EL (cell line): Measurements from ENCODE around the gene CHM.
"Not testable (repeated sequence)": the region's sequence is repeated elsewhere in the genome, so short reads cannot be mapped to it uniquely, and the experiment has no call there.

Experiments used
- DNase-seq: peaks from one replicate; pipeline ENCODE4 v3.0.0-alpha.2; 2016

CHM gene, protein sequence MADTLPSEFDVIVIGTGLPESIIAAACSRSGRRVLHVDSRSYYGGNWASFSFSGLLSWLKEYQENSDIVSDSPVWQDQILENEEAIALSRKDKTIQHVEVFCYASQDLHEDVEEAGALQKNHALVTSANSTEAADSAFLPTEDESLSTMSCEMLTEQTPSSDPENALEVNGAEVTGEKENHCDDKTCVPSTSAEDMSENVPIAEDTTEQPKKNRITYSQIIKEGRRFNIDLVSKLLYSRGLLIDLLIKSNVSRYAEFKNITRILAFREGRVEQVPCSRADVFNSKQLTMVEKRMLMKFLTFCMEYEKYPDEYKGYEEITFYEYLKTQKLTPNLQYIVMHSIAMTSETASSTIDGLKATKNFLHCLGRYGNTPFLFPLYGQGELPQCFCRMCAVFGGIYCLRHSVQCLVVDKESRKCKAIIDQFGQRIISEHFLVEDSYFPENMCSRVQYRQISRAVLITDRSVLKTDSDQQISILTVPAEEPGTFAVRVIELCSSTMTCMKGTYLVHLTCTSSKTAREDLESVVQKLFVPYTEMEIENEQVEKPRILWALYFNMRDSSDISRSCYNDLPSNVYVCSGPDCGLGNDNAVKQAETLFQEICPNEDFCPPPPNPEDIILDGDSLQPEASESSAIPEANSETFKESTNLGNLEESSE

DNA sequence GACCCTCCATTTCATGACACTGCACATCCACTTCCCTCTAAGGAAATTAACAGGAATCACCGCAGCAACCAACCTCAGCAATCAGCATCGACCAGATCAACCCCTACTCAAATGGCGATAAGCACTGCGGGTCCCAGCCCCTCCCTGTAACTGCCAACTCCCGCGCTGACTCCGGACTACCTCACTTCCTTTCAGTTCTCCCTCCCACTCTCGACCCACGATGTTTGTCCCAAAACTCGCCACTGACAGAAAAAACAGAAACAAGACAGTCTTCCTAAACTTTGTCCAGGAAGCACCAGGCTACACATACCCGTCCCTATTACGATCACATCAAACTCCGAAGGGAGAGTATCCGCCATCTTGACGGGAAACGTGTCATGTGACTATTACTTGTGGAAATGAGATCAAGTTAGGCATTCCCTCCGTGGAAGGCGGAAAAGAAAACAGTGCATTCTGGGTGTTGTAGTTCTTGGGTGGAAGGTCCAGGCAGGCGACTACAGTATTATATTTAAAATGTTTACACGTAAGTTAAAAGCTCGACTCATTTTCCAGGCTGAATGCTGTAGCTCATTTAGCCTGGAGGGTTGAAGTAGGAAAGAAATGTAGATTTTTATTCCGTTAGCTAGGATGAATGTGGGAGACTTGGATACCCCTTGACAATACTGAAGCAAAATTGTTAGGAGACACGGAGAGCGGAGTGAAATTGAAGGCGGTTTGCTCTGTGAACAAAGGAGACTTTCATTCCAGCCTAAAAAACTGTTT lies at the start of gene CHM:
Gene CHM (minus strand): TSS at position 385 of the 762 bp plus-strand sequence. CDS start 26 bp downstream, at position 359.
- peak; percentile 77 for DNase-seq

DNA sequence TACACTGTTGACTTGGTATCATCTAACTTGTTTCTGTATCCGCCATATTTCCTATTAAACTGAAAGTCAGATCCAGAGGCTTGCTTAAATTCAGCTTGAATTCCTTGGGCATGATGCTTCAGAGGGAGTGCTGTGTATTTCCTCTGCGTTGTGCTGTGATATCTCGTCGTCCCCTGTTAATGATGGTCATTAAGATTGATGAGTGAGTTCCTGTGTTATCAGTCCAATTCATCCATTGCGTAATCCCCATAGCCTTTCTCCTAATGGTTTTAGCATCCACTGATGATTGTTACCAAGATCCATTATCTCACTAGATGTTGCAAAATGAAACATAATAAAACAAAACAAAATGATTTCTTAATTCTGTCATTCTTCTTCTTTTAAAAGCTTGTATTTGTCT lies 31.3 kb upstream of the CHM start:
- DNase-seq, result no peak

DNA sequence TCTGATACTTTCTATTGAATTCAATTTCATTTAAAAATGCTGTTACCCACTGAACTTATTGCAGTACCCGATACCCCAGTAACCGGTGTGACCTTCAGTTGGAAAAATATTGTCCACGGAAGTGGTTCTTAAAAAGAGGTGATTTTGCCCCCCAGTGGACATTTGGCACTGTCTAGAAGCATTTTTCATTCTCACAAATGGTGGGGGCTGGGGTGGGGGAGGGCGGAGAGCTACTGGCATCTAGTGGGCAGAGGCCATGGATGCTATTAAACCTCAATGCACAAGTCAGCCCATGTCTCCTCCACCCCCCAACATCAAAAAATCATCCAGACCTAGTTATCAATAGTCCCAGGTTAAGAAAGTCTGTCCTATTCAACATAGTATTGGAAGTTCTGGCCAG lies 19.6 kb upstream of the CHM start:
- DNase-seq, result no peak

DNA sequence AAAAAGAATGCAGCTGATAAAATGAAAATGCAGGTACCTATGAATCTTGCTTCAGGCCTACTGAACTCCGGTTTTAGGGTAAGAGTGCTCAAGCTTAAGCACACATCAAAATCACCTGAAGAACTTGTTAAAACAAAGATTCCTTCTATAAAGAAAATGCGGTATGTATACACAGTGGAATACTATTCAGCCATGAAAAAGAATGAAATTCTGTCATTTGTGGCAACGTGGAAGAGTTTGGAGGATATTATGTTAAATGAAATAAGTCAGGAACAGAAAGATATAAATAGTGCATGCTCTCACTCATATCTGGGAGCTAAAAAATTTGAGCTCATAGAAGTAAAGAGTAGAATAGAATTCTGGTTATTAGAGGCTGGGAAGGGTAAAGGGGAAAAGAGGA lies 14.0 kb upstream of the CHM start:
- no peak for DNase-seq

DNA sequence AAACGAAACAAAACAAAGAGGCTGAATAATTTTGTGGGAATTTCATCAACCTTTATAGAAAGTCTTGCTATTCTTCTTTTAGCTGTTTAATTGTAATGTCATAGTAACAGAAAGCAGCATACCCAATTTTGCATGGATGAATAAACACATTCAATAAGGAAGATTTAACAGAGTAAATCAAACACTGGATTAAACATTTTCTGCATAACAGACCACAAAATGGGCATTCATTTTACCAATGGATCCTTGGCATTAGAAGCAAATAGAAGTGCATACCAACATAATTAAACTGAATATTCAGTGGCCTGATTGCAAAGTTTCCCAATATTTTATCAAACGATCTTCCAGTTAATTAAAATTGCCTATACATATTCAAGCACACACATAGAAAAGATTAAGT lies 4.4 kb upstream of the CHM start:
- no peak for DNase-seq

DNA sequence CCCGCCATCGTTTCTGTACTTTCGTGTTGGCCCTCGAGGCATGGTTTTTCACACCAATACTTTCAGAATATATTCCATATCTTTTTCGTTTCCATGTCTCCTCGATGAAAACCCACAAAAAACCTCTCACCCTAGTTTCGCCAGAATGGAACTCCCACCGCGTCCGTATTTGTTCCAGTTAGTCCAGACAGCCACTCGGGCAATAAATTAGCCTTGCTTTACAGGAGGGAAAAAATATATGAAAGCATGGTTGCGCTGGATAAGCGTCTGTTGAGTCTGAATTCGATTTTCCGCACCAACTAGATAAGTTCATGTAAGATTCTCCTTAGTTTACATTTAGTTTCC lies 550 bp upstream of the CHM start:
- no peak for DNase-seq

DNA sequence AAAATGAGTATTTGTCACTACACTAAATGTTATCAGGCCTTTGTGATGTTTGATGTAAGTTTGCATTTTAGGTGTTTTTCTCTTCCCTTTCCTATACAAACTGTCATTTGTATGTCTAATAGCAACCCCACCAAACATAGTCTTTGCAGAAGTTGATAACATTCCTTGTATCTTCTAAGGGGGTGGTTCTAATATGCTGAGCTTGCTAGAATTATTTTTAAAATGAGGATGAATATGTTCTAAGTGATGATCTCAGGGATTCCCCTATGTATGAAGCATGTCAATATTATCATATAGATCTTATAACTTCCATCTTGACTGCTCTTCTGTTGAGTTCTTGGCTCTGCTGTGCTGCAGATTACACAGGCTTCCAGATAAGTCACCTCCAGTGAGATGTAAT lies 3.1 kb downstream of the CHM start:
- DNase-seq, result no peak

DNA sequence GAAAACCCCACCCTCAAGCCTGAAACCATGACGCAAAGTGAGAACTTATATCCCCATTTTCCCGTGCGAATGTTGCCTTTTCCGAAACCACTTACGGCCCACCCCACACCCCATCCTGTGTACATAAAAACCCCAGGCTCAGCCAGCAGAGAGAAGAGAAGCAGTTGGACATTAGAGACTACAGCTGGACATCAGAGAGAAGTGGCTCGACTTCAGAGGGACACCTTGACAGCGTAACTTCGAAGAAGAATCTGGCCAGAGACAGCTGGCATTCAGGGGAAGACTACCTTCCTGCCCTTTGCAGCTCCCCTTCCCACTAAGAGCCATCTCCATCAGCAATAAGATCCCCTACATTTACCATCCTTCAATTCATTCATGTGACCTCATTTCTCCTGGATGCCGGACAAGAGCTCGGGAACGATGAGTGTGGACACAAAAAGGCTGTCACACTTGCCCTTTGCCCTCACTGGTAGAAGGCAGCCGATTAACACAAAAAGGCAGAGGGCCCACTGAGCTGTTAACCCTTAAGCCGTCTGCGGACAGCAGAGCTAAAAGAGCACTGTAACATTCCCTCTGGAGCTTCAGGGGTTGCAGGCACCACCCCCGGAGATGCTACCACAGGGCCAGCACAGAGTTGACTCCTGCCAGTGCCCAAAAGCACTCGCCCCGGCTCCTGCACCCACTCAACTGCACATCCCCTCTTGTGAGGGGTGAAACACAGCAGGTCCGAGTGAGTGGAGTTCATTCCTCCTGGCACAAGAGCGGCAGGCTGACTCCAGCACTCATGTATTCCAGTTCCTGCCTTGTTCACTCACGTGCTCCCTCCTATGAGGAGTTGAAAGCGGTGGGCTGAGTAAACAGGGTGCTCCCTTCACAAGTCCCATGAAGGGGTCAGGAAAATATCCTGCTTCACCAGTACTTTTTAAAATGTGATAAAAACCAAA lies 7.5 kb downstream of the CHM start:
- DNase-seq, result no peak

DNA sequence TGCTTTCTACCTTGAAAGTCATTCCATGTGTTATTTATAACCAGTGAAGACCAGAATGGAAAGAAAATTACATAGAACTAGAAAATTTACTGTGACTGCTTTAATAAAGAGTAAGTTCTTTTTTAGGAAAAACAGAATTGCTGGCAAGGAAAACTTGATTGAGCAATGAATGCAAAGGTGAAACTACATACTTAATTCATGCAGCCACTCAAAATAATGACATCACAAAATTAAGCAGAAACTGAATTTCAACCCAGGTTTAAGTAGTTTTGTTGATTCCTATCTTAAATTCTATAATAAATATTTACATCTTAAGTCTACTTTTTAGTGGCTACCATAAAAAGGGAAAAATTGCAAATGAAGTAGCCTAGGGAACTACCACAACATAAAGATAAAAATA lies 14.0 kb downstream of the CHM start:
- DNase-seq, result no peak

DNA sequence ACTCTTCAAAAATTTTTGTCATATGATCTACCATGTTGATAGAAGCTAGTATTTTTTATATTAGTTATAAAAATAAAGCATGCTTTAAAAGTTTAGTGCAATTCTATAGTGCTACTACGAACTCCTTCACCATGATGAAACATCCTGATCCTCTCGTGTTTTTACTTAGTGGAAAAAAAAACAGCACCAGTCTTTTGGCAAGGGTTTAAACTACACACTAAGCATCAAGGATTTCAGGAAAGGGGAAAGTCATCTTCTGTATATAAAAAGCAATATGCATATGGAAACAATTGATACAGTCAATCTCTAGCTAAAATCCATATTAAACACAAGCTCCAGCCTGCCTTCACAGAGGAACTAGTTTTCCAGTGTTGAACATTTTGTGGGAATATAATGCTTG lies 18.7 kb downstream of the CHM start:
- no peak for DNase-seq

DNA sequence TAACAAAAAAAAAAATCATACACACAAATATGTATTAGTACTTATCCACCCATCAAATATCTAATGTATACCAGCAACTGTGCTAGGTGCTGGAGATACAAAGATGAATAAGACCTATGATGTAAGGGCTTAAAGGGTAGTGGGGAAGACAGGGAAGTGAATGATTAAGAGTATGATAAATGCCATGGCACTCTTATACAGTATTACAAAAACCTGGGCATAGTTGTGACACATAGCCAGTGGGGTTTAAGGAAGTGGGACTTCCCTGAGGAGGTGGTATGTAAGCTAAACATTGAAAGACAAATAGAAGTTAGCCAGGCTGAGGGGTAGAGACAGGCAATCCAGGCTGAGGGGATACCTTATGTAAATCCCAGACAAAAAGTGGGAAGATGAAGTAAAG lies 23.5 kb downstream of the CHM start:
- DNase-seq, result peak; percentile 8

DNA sequence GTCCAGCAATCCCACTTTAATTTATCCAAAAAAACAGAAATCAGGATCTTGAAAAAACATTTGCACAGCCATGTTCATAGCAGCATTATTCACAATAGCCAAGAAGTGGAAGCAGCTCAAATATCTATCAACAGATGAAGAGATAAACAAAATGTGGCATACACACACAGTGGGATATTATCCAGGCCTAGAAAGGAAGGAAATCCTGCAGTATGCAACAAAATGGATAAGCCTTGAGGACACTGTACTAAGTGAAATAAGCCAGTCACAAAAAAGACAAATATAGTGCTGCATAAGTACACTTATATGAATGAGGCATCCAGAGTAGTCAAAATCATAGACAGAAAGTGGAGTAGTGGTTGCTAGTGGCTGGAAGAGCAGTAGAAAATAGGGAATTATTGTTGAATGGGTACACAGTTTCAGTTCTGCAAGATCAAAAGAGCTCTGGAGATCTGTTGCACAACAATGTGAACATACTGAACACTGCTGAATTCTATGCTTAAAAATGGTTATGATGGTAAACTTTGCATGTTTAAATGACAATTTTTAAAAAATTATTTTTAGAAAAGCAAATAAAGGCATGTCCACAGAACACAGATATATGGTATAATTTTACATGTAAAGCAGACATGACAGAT lies 25.6 kb downstream of the CHM start:
- no peak for DNase-seq

DNA sequence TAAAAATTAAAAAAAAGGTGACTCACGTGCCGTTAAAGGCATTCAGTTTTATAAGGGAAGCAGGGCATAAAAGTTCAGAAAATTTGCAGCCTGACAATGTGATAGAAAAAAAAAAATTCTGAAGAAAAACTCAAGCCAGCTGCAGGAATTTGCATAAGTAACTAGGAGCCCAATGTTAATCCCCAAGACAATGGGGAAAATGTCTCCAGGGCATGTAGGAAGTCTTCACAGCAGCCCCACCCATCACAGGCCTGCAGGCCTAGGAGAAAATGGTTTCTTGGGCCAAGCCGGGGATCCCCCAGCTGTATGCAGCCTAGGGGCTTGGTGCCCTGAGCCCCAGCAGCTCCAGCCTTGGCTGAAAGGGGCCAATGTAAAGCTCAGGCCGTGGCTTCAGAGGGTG lies 31.2 kb downstream of the CHM start:
- DNase-seq, result no peak

DNA sequence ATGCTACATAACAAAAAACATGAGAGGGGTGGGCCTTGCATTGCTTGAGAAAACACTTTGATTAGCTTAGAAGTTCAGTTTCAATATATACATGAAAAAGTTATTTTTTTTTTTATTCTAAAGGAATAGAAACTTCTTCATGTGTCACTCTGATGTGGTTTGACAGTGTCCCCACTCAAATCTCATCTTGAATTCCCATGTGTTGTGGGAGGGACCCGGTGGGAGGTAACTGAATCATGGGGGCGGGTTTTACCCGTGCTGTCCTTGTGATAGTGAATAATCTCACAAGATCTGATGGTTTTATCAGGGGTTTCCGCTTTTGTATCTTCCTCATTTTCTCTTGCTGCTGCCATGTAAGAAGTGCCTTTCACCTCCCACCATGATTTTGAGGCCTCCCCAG lies 32.4 kb downstream of the CHM start:
- DNase-seq, result not testable (repeated sequence)

DNA sequence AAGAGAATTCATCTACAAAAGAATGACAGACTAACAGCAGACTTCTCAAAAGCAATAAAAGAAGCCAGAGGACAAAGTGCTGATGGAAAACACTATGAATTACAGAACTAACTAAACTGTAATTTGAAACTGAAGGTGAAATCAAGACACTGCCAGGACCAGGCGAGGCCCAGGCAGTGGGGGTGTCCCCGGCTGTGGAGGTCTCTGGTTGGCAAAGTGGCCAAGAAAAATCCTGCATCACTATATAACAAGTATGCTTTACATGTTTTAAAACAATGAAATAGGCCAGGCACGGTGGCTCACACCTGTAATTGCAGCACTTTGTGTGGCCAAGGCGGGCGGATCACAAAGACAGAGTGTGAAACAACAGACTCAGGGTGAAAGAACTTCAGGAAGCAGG lies 32.9 kb downstream of the CHM start:
- DNase-seq, result no peak

DNA sequence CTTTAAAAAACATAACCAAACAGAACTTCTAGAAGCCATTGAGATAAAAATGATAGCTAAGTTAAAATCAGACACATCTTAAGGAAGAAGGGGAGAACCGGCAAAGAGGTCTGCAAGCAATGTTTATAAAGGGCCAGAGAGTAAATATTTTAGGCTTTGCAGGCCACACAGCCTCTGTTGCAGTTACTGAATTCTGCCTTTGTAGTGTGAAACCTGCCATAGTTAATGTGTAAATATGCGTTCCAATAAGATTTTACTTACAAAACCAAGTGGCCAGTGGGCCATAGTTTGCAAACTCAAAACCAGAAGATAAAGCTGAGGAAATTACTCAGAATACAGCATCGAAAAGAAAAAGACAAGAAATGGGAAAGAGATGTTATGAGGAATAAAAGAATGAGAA lies 33.6 kb downstream of the CHM start:
- DNase-seq, result no peak

DNA sequence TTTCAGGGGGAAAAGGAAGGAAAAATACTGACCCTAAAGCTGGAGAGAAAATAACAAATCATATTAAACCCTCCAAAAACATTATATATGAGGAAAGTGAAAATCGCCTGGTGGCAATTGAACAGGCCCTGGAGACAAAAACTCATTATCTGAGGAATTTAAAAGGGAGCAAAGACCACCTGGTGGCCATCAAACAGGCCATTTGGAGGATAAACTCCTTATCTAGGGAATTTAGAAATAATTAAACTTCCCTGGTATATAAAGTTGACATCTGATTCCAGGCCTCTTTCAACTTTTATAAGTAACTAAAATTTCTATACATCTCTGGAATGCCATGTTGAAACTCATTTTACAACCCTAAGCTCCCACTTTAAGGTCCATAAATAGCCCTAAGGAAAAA lies 35.2 kb downstream of the CHM start:
- no peak for DNase-seq

DNA sequence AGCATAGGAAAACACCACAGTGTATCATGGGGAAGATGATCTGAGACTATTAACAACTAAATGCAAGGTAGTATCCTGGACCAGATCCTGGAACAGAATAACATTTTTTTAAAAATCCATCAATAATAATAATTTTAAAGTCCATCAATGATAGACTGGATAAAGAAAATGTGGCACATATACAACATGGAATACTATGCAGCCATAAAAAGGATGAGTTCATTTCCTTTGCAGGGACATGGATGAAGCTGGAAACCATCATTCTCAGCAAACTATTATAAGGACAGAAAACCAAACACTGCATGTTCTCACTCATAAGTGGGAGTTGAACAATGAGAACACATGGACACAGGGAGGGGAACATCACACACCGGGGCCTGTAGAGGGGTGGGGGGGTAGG lies 37.6 kb downstream of the CHM start:
- not testable (repeated sequence) for DNase-seq

DNA sequence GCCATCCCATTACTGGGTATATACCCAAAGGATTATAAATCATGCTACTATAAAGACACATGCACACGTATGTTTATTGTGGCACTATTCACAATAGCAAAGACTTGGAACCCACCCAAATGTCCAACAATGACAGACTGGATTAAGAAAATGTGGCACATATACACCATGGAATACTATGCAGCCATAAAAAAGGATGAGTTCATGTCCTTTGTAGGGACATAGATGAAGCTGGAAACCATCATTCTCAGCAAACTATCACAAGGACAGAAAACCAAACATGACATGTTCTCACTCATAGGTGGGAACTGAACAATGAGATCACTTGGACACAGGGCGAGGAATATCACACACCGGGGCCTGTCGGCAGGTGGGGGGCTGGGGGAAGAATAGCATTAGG lies 39.5 kb downstream of the CHM start:
- DNase-seq, result not testable (repeated sequence)

DNA sequence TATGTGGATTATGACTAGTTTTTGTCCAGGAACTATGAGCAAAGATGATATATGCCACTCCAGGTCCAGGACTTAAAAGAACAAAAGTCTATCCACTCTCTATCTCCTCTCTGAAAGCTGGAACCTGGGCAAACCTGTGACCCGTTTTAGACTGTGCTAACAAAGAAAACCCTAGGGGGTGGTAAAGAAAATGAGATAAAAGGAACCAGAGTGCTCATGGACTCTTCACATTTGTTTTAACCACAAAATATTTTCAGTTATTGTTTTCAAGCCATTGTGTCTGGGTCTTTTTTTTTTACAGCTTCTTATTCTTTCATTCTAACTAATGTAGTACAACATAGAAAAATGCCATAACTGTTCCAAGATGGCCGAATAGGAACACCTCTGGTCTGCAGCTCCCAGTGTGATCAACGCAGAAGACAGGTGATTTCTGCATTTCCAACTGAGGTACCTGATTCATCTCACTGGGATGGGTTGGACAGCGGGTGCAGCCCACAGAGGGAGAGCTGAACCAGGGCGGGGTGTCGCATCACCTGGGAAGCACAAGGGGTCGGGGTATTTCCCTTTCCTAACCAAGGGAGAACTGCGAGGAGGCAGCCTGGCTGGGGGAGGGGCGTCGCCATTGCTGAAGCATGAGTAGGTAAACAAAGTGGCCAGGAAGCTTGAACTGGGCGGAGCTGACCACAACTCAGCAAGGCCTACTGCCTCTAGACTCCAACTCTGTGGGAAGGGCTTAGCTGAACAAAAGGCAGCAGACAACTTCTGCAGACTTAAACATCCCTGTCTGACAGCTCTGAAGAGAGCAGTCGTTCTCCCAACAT lies 45.1 kb downstream of the CHM start:
- DNase-seq, result peak; percentile 26

DNA sequence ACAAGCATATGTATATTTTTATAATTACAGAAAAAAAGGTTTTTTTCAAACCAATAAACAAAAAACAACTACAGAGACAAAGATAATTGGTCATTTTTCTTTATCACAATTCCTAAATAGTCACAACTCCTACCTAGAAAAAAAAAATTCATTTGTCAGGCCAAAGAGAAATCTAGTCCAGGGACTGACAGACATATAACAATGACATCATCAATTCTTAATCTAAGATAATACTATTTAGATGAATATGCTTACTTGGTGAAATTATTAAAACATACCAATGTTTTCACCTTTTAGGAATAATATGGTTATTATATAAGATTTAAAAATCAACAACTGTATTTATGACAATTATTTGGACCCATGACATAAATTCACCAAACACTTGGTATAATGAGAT lies 48.4 kb downstream of the CHM start:
- DNase-seq, result no peak
